ENCODE data around the gene MBNL2. TPM values are rescaled to one million over a fixed set of nuclear protein-coding genes. Genes with fewer than 3 reads are reported as not detected.

The MBNL2 gene
- total and polyA plus RNA-seq, 2 of the 4 experiments (the other 2 are of a cell fraction), result 26.9 to 103 TPM

DNA sequence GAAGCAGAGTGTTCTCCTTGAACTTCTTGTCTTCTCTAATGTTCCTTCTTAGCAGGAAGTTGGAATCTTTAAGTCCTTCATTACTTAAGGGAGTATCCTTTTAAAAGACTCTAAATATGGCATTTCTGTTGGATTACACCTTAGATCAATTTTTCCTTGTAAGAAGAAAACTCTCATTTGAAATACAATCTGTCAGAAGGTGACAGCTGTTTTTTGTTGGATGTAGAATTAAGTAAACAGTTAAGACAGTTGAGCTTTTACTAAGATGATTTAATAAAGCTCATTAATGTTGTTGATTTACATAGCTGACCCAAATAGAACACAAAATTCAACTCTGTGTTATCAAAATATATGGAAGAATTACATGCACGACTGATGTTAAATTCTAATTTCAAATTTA is 16.7 kb upstream of the MBNL2 start:
- Histone ChIP-seq H2BK20ac (ENCODE audit: low read depth, low read length) (no peak overlapping the region), H2AFZ (replicated peaks; ENCODE audit: low read length, poor library complexity) (no peak overlapping the region), H3K36me3 (ENCODE audit: control insufficient read depth, insufficient read depth, low read length) (no peaks in the 10 kb centered on the region), H2AK5ac (ENCODE audit: low read depth, low read length) (no peak overlapping the region), H3K9me1 (ENCODE audit: insufficient read depth, low read length) (no peaks in the 10 kb centered on the region), H3K79me1 (ENCODE audit: low read depth in 1 of 2, low read length in 2 of 2) (no peaks in the 10 kb centered on the region), H3K56ac (ENCODE audit: extremely low read depth, insufficient read depth, low read length) (no peak overlapping the region), H4K8ac (ENCODE audit: low read depth in 2 of 2, low read length in 2 of 2) (no peak overlapping the region; a peak in 1 of 4 replicates), H4K5ac (ENCODE audit: low read depth, low read length) (no peak overlapping the region), H3K4me1 (ENCODE audit: control insufficient read depth, insufficient read depth, low read length) (0 out of 2 replicates have a peak, but pooled peaks cover 2% of the 10 kb centered on the region), H2AK9ac (replicated peaks; ENCODE audit: low read depth, low read length, poor library complexity) (no peak overlapping the region), H2BK5ac (ENCODE audit: low read depth, low read length, poor library complexity, severe bottlenecking) (peak overlapping the region; percentile 79), H3K9me3 (ENCODE audit: control insufficient read depth, insufficient read depth, low read length) (no peaks in the 10 kb centered on the region), H3K14ac (replicated peaks; ENCODE audit: low read depth, low read length) (no peak overlapping the region), H2BK15ac (ENCODE audit: low read depth, low read length) (no peak overlapping the region), H2BK120ac (ENCODE audit: low read depth, low read length) (no peak overlapping the region), H4K91ac (ENCODE audit: insufficient read depth, low read depth, low read length) (no peak overlapping the region), H3K18ac (ENCODE audit: low read depth, low read length) (no peak overlapping the region), H3K27ac (ENCODE audit: insufficient read depth, low read length) (no peak overlapping the region), H3K4me3 (ENCODE audit: insufficient read depth, low read depth, low read length) (no peak overlapping the region), H3K4ac (ENCODE audit: low read depth, low read length) (no peak overlapping the region), H3K9ac (ENCODE audit: low read depth, low read length) (no peak overlapping the region), H3K4me2 (ENCODE audit: low read depth, low read length) (no peak overlapping the region), H3K23ac (ENCODE audit: low read depth, low read length) (no peak overlapping the region), H4K20me1 (ENCODE audit: insufficient read depth, low read length) (no peaks in the 10 kb centered on the region), H3K27me3 (ENCODE audit: control insufficient read depth, insufficient read depth, low read length) (no peaks in the 10 kb centered on the region)
- dilution Hi-C loops (cut with HindIII; ENCODE audit: low sequenced_read_pairs, unreplicated experiment), result no loop called here
- WGBS, 2 experiments (ENCODE audit: extremely low coverage in 2 of 2, insufficient read length in 1 of 2), result no CpG with 5 or more reads among the region's 1 CpG
- TF ChIP-seq, protein P1, sequence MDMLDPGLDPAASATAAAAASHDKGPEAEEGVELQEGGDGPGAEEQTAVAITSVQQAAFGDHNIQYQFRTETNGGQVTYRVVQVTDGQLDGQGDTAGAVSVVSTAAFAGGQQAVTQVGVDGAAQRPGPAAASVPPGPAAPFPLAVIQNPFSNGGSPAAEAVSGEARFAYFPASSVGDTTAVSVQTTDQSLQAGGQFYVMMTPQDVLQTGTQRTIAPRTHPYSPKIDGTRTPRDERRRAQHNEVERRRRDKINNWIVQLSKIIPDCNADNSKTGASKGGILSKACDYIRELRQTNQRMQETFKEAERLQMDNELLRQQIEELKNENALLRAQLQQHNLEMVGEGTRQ (IDR thresholded peaks at IDR 0.05; ENCODE audit: low read depth, low read length), result no peak
- TF ChIP-seq RFX5 (IDR thresholded peaks at IDR 0.05; ENCODE audit: low read depth, low read length) (no peak), FOS (IDR thresholded peaks at IDR 0.05; ENCODE audit: low read depth, low read length) (no peak), RCOR1 (IDR thresholded peaks at IDR 0.05; ENCODE audit: insufficient replicate concordance, low read length) (no peak), CEBPB (IDR thresholded peaks at IDR 0.05; ENCODE audit: low read depth, low read length) (no peak), RAD21 (IDR thresholded peaks at IDR 0.05; ENCODE audit: low read length) (no peak), NFE2L2 (IDR thresholded peaks at IDR 0.05; ENCODE audit: low read depth, low read length) (no peak), MXI1 (IDR thresholded peaks at IDR 0.05; ENCODE audit: borderline replicate concordance, low read depth, low read length) (no peak), BHLHE40 (IDR thresholded peaks at IDR 0.05; ENCODE audit: low read depth, low read length) (no peak), SMC3 (IDR thresholded peaks at IDR 0.05; ENCODE audit: low read depth, low read length) (no peak), CHD1 (IDR thresholded peaks at IDR 0.05; ENCODE audit: low read depth, low read length) (no peak), MAFK (IDR thresholded peaks at IDR 0.05; ENCODE audit: low read depth, low read length) (no peak), POLR2A (IDR thresholded peaks at IDR 0.05; ENCODE audit: low read depth, low read length) (no peak), MAZ (IDR thresholded peaks at IDR 0.05; ENCODE audit: borderline replicate concordance, low read depth, low read length) (no peak)
- TF ChIP-seq, protein P2, sequence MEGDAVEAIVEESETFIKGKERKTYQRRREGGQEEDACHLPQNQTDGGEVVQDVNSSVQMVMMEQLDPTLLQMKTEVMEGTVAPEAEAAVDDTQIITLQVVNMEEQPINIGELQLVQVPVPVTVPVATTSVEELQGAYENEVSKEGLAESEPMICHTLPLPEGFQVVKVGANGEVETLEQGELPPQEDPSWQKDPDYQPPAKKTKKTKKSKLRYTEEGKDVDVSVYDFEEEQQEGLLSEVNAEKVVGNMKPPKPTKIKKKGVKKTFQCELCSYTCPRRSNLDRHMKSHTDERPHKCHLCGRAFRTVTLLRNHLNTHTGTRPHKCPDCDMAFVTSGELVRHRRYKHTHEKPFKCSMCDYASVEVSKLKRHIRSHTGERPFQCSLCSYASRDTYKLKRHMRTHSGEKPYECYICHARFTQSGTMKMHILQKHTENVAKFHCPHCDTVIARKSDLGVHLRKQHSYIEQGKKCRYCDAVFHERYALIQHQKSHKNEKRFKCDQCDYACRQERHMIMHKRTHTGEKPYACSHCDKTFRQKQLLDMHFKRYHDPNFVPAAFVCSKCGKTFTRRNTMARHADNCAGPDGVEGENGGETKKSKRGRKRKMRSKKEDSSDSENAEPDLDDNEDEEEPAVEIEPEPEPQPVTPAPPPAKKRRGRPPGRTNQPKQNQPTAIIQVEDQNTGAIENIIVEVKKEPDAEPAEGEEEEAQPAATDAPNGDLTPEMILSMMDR (conservative IDR thresholded peaks at IDR 0.05; ENCODE audit: low read depth, low read length), result no peak
- TF ChIP-seq, protein P3, sequence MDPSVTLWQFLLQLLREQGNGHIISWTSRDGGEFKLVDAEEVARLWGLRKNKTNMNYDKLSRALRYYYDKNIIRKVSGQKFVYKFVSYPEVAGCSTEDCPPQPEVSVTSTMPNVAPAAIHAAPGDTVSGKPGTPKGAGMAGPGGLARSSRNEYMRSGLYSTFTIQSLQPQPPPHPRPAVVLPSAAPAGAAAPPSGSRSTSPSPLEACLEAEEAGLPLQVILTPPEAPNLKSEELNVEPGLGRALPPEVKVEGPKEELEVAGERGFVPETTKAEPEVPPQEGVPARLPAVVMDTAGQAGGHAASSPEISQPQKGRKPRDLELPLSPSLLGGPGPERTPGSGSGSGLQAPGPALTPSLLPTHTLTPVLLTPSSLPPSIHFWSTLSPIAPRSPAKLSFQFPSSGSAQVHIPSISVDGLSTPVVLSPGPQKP (IDR thresholded peaks at IDR 0.05; ENCODE audit: borderline replicate concordance, low read depth, low read length), result no peak
- in situ Hi-C loops (cut with MboI; ENCODE audit: low sequenced_read_pairs), result no loop called here
- no peak for ATAC-seq (ENCODE audit: low read depth)
- ChIA-PET CTCF (interaction anchor here (1.0 to 2.9 kb wide), 2 partner anchors 81 to 96 kb away, joined by 3 to 14 read pairs; no protein-coding TSS in a partner anchor), POLR2A (ENCODE audit: unreplicated experiment) (no interaction called here)
- DNase-seq, result no peak
- intact Hi-C loops (cut with micrococcal nuclease), result no loop called here
- no TSS peak for BruUV-seq (replicated peaks)

Measured in IMR-90 (cell line).